BLaER1 (cell line): ENCODE data around the gene VEGFB.

Experiments used
- H3K27ac ChIP-seq: shearing (Covaris generic); formaldehyde crosslinking; 2 replicates; pipeline ENCODE4 v1.8.1; 2022
- H3K27me3 ChIP-seq: shearing (Covaris generic); formaldehyde crosslinking; 2 replicates; pipeline ENCODE4 v1.8.1; 2022
- H3K36me3 ChIP-seq: shearing (Covaris generic); formaldehyde crosslinking; 2 replicates; pipeline ENCODE4 v1.8.1; 2022
- H3K4me1 ChIP-seq: shearing (Covaris generic); formaldehyde crosslinking; 2 replicates; pipeline ENCODE4 v1.8.1; 2022
- H3K4me2 ChIP-seq: shearing (Covaris generic); formaldehyde crosslinking; 2 replicates; pipeline ENCODE4 v1.8.1; 2022
- H3K4me3 ChIP-seq: shearing (Covaris generic); formaldehyde crosslinking; 2 replicates; pipeline ENCODE4 v1.8.1; 2022
- H3K9ac ChIP-seq: shearing (Covaris generic); formaldehyde crosslinking; 2 replicates; pipeline ENCODE4 v1.8.1; 2022
- H3K9me3 ChIP-seq: shearing (Covaris generic); formaldehyde crosslinking; 2 replicates; pipeline ENCODE4 v1.8.1; 2022
- H4K20me1 ChIP-seq: shearing (Covaris generic); formaldehyde crosslinking; 2 replicates; pipeline ENCODE4 v1.8.1; 2022
- Cebpa-rat ChIP-seq: shearing (Covaris generic); IDR thresholded peaks from 2 replicates; pipeline ENCODE4 v1.8.1; 2022

Gene VEGFB

DNA sequence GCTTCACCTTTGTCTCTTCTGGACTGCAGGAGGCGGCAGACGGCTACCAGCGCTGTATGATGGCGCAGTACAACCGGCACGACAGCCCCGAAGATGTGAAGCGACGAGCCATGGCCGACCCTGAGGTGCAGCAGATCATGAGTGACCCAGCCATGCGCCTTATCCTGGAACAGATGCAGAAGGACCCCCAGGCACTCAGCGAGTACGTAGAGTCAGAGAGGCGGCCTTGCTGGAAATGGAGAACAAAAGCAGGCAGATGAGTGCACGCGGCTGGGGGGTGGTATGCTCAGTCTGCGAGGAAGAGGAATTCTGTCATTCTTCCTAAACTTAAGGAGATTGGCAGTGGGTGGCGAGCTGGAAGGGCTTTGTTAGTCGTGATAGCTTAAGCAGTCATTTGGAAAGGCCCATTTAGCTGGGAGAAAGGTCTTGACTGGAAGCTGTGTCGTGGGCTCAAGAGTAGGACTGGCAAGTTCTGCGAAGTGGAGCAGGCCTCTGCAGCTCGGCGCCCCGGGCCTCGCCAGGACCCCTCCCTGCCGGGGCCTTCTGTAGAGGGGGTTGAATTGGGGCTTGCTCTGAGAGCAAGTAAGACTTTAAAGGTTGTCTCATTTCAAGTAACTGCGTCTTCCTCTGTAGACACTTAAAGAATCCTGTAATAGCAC lies 30.8 kb upstream of the VEGFB start:
- Histone ChIP-seq H3K27me3 (no peaks in the 10 kb centered on the region), H3K4me2 (no peak overlapping the region), H3K4me3 (no peak overlapping the region), H3K9me3 (no peaks in the 10 kb centered on the region), H3K9ac (no peak overlapping the region), H4K20me1 (peaks cover 56% of the 10 kb centered on the region), H3K4me1 (peaks cover 36% of the 10 kb centered on the region), H3K36me3 (peaks cover 9% of the 10 kb centered on the region), H3K27ac (no peak overlapping the region)
- TF ChIP-seq Cebpa-rat, result no peak

DNA sequence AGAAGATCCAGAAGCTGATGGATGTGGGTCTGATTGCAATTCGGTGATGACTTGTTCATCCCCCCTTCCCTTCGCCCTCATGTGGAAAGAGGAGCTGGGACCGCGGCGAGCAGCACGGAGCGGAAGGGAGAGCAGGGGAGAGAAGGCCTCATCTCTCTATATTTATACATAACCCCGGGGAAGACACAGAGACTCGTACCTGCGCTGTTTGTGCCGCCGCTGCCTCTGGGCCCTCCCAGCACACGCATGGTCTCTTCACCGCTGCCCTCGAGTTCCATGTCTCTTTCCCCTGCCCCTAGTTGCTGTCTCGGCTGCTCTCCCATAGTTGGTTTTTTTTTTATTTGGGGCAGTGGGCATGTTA lies 30.3 kb upstream of the VEGFB start:
- no peaks in the 10 kb centered on the region for H3K27me3 ChIP-seq
- H3K27ac ChIP-seq, result no peak overlapping the region
- no peaks in the 10 kb centered on the region for H3K9me3 ChIP-seq
- H4K20me1 ChIP-seq, result peaks cover 61% of the 10 kb centered on the region
- H3K4me2 ChIP-seq, result peak overlapping the region; percentile 97
- TF ChIP-seq Cebpa-rat, result no peak
- H3K4me1 ChIP-seq, result peaks cover 41% of the 10 kb centered on the region
- no peak overlapping the region for H3K4me3 ChIP-seq
- H3K9ac ChIP-seq, result no peak overlapping the region
- peaks cover 14% of the 10 kb centered on the region for H3K36me3 ChIP-seq

DNA sequence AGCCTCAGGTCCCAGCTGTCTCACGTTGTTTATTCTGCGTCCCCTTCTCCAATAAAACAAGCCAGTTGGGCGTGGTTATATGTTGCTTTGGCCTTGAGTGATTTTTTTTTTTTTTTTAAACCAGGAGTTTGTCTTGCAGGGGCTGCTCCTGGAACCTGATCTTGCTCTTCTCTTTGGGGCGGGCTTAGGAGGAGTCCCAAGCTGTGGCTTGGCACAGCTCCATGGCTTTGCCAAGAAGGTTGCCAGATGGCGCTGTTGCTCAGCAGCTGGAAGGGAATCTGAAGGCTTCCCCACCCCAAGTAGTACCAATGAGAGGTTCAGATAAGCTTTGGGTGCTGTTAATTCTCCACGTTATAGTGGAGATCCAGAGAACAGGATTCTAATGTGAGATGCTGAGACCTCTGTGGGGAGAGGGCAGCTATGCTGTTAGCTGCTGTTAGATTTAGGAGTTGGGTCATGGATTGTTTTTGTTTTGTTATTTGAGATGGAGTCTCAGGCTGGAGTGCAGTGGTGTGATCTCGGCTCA lies 29.9 kb upstream of the VEGFB start:
- Histone ChIP-seq H3K27ac (peak overlapping the region; percentile 99), H3K4me2 (peak overlapping the region; percentile 97), H3K9ac (peak overlapping the region; percentile 98), H3K4me3 (peak overlapping the region; percentile 94), H3K36me3 (peaks cover 19% of the 10 kb centered on the region), H4K20me1 (peaks cover 66% of the 10 kb centered on the region), H3K9me3 (no peaks in the 10 kb centered on the region), H3K27me3 (no peaks in the 10 kb centered on the region), H3K4me1 (peaks cover 46% of the 10 kb centered on the region)
- no peak for TF ChIP-seq Cebpa-rat

DNA sequence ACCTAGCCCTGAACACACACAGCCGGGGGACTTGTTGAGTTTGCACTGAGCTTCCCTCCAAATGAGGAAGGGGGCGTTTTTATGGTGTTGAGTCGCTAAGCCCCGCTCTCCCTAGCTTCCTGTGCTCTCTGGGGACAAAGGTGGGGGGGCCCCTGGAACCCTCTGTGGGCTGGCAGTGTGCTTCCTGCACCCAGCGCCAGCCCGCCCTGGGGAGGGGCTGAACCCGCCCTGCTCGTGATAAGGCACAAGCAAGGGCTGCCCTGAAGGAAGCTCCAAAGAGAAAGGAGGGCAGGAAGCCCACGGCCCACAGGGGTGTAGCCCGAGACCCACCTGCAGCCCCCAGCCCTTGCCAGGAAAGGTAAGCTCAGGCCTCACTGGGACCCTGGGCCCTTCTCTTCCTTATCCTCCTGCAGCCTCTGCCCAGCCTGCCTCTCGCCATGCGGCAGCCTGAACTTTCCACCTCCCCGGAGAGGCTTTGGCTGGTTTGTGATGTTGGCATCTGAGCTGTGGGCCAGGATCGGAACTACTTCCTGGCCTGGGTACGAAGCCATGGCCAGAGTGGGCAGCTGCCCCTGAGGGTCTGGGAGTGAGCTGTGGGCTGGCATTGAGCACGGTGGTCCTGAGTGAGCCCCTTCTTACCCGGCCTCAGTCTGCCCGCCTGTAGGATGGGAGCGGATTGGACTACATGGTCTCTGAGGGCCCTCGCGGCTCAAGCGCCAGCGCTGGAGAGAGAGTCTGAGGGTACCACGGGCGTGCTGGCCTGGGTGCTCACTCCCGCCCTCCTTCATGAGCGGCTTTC lies 27.7 kb upstream of the VEGFB start, which contains the start of gene FERMT3:
TSS of gene FERMT3 (plus strand) at position 265 of the 799 bp plus-strand sequence. CDS start 644 bp downstream, outside the sequence.
- H3K36me3 ChIP-seq, result peaks cover 39% of the 10 kb centered on the region
- H3K9me3 ChIP-seq, result no peaks in the 10 kb centered on the region
- no peak for TF ChIP-seq Cebpa-rat
- H3K4me2 ChIP-seq, result peak within 1 kb of the TSS; percentile 97
- H3K9ac ChIP-seq, result peak within 1 kb of the TSS; percentile 98
- H3K4me3 ChIP-seq, result peak within 1 kb of the TSS; percentile 94
- H3K27me3 ChIP-seq, result no peaks in the 10 kb centered on the region
- peaks cover 61% of the 10 kb centered on the region for H3K4me1 ChIP-seq
- peaks cover 62% of the 10 kb centered on the region for H4K20me1 ChIP-seq
- peak within 1 kb of the TSS; percentile 99 for H3K27ac ChIP-seq

DNA sequence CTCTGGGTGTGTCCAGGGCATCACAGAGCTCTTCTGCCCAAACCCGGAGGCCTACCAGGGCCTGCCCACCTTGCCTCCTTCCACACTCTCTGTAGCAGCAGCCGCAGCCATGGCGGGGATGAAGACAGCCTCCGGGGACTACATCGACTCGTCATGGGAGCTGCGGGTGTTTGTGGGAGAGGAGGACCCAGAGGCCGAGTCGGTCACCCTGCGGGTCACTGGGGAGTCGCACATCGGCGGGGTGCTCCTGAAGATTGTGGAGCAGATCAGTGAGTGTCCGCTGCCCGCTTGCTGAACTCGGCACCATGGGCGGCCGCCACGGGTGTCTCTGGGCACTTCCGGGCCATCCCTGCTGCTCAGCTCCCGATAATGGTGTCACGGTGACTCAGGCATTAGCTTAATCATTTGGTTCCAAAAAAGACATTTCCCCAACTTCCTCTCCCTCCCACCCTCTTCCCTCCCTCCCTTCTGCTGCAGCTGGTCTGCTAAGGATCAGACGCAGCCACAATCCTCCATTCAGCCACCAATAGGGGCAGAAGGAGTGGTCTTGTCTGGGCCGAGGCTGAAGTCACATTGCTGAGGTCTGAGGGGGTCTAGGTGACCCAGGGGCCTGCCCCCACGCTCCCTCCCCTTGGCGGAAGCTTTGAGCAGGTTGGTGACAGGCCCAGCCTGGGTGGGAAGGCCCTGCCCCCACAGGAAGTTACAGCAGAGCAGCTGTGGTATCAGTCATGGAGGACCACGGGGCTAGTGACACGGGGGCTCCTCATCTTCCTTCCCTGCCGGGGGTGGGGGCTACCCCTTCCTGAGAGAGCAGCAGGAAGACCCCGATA lies 26.9 kb upstream of the VEGFB start:
- peak overlapping the region; percentile 94 for H3K4me3 ChIP-seq
- peaks cover 62% of the 10 kb centered on the region for H4K20me1 ChIP-seq
- peak overlapping the region; percentile 98 for H3K9ac ChIP-seq
- peak overlapping the region; percentile 97 for H3K4me2 ChIP-seq
- H3K27me3 ChIP-seq, result no peaks in the 10 kb centered on the region
- H3K36me3 ChIP-seq, result peaks cover 47% of the 10 kb centered on the region
- no peaks in the 10 kb centered on the region for H3K9me3 ChIP-seq
- H3K27ac ChIP-seq, result peak overlapping the region; percentile 99
- no peak for TF ChIP-seq Cebpa-rat
- H3K4me1 ChIP-seq, result peaks cover 69% of the 10 kb centered on the region

DNA sequence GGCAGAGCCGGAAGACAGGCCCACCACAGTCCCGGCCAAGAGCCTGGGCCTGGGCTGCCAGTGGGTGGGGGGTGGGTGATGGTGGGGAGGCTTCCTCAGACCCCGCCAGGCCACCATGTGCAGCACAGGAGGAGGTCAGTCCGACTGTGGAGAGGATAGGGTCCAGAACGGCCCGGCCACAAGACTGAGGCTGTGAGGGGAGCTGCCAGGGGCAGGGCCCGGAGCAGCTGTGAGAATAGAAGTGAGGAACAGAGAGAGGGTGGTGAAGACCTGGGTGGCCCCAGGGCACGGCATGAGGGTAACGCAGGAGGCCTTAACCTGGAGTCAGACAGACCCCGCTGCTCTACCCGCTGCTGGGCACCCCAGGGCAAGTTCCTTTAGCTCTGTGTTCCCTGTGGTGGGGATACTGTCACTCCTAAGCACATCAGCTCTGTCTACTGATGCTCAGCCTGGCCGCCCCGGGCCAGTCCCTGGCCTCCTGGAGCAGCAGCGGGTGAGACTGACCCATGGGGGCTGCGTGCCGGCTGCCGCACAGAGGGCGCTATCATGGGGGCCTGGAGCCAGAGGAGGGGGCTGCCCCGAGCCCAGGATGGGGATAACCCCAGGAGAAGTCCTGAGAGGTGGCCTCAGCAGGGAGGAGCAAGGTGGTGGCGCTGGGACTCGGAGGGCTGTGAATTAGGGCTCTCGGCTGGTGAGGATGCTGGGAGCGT lies 26.1 kb upstream of the VEGFB start:
- Histone ChIP-seq H3K4me1 (peaks cover 77% of the 10 kb centered on the region), H3K27me3 (no peaks in the 10 kb centered on the region), H3K27ac (peak overlapping the region; percentile 99), H3K9me3 (no peaks in the 10 kb centered on the region), H3K9ac (peak overlapping the region; percentile 98), H4K20me1 (peaks cover 56% of the 10 kb centered on the region), H3K4me3 (peak overlapping the region; percentile 94), H3K36me3 (peaks cover 54% of the 10 kb centered on the region), H3K4me2 (peak overlapping the region; percentile 97)
- no peak for TF ChIP-seq Cebpa-rat

DNA sequence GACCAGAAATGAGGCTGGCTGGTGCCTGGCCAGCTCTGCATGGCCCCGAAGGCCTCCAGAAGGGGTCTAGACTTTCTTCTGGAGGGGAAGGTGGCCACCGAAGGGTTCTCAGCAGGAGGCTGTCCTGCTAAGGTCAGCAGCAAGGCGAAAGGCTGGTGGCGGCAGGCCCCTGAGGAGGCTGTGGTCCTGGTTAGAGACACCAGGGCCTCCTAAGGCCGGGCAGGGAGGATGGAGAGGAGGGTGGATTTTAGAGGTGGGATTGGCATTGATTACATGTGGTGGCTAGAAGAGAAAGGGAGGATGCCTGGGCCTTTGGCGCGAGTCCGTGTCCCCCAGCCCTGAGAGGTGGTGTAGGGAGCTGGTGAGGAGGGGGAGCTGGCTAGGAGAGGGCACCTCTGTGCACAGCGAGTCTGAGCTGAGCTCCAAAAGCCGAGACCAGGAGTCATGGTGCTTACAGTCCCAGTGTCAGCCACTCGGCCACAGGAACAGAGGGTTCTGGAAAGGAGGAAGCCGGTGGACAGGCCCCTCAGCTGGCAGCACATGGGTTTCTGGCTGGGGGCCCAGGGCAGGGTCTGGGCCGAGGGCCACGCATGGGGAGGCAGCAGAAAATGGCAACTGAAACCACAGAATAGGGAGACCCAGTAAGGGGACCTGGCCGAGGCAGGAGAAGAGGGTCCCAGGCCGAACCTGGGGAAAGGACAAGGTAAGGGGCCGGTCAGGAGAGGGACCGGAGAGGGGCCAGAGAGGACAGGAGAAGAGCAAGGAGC lies 25.4 kb upstream of the VEGFB start:
- Histone ChIP-seq H3K27ac (peak overlapping the region; percentile 99), H3K9me3 (no peaks in the 10 kb centered on the region), H3K36me3 (peaks cover 59% of the 10 kb centered on the region), H3K4me3 (peak overlapping the region; percentile 94), H3K9ac (peak overlapping the region; percentile 98), H3K27me3 (no peaks in the 10 kb centered on the region), H3K4me1 (peaks cover 79% of the 10 kb centered on the region), H3K4me2 (peak overlapping the region; percentile 97), H4K20me1 (peaks cover 53% of the 10 kb centered on the region)
- no peak for TF ChIP-seq Cebpa-rat

DNA sequence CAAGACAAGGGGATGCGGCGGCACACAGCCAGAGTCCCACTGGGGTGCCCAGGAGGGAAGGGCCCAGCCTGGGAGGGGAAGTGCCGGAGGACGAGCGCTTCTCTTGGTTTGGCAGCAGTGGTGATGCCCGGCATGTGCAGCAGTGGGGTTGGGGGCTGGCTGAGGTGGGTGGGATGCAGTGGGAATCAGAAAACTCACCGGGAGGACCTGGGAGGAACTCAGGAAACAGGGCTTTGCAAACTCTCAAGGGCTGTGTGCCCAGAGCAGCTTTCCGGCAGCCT lies 24.9 kb upstream of the VEGFB start:
- peak overlapping the region; percentile 97 for H3K4me2 ChIP-seq
- H3K9ac ChIP-seq, result peak overlapping the region; percentile 98
- H3K9me3 ChIP-seq, result no peaks in the 10 kb centered on the region
- H3K27ac ChIP-seq, result peak overlapping the region; percentile 99
- H3K4me3 ChIP-seq, result peak overlapping the region; percentile 94
- peaks cover 64% of the 10 kb centered on the region for H3K36me3 ChIP-seq
- no peak for TF ChIP-seq Cebpa-rat
- peaks cover 49% of the 10 kb centered on the region for H4K20me1 ChIP-seq
- H3K27me3 ChIP-seq, result no peaks in the 10 kb centered on the region
- peaks cover 79% of the 10 kb centered on the region for H3K4me1 ChIP-seq
